HepG2 (cell line): ENCODE measurements around the gene FGA. TPM values are rescaled to one million over a fixed set of nuclear protein-coding genes. Genes with fewer than 3 reads are reported as not detected.

Source experiments
- ATAC-seq: fragments of 200-7000 bp; cut with Tn5 transposase; 3 replicates; pipeline ENCODE4 v1.9.1; 2020; ENCODE audit warnings: mild to moderate bottlenecking, moderate library complexity
- BruUV-seq: library from RNA; stranded (reverse); fragments of 400-500 nt; replicated peaks from 2 replicates; lab custom pipeline; 2021; lab: Mats Ljungman, UMichigan
- CTCF ChIA-PET: fragments of 300-600 bp; formaldehyde crosslinking; extraction: SDS; loops from one replicate; lab custom pipeline; 2021; ENCODE audit warnings: low total read pairs, inconsistent platforms, low intra/inter-chr PET ratio; lab: Yijun Ruan, JAX
- POLR2A ChIA-PET: fragments of 350-600 bp; sonication (Branson Sonifier 250); formaldehyde crosslinking; loops from one replicate; lab custom pipeline; 2020; ENCODE audit warnings: antibody characterized with exemption, inconsistent platforms; lab: Yijun Ruan, JAX
- DNase-seq: peaks from one replicate; pipeline ENCODE4 v3.0.0-alpha.2; 2015; ENCODE audit warnings: low spot score
- FAIRE-seq: peaks from 3 replicates; lab custom pipeline; 2011; peaks lifted over from hg19 to GRCh38; lab: Jason Lieb, UNC
- H2AFZ ChIP-seq: one replicate; pipeline ENCODE4 v1.6.1; 2011; ENCODE audit warnings: low read length, inconsistent platforms
- H3K27ac ChIP-seq: fragments of 300-600 bp; 3 replicates; pipeline ENCODE4 v1.8.0; 2011; ENCODE audit warnings: mixed run types, mild to moderate bottlenecking, mixed read lengths, low read length, inconsistent platforms; ENCODE audit not compliant: insufficient read depth; ENCODE audit errors: extremely low read length
- H3K27me3 ChIP-seq, 2 experiments: fragments of 200-600 bp in 1 of 2; 2 replicates in 1 of 2; 3 replicates in 1 of 2; pipeline versions ENCODE4 v1.6.0 to v1.8.0; 2011; ENCODE audit warnings: low read length in 2 of 2, mild to moderate bottlenecking in 2 of 2, moderate library complexity in 2 of 2, inconsistent platforms in 1 of 2; ENCODE audit not compliant: insufficient read depth in 2 of 2, control insufficient read depth in 1 of 2
- H3K36me3 ChIP-seq, 2 experiments: fragments of 200-600 bp in 1 of 2; replicated peaks in 1 of 2; 2 replicates in 1 of 2; 3 replicates in 1 of 2; pipeline versions ENCODE4 v1.5.1 to v1.8.0; 2011; ENCODE audit warnings: low read length in 2 of 2, inconsistent platforms in 1 of 2; ENCODE audit not compliant: insufficient read depth in 2 of 2, control insufficient read depth in 1 of 2
- H3K4me1 ChIP-seq: 2 replicates; pipeline ENCODE4 v1.5.1; 2012; ENCODE audit warnings: low read length, inconsistent platforms; ENCODE audit not compliant: insufficient read depth
- H3K4me2 ChIP-seq: 2 replicates; pipeline ENCODE4 v1.6.0; 2011; ENCODE audit warnings: low read depth, low read length, inconsistent platforms
- H3K4me3 ChIP-seq, 3 experiments: fragments of 200-600 bp in 1 of 3; sonication (generic), shearing (Covaris generic) in 1 of 3; replicated peaks in 1 of 3; 2 replicates each; pipeline ENCODE4 v1.5.1; 2011 to 2016; ENCODE audit warnings: low read length in 3 of 3, inconsistent platforms in 2 of 3, low read depth in 2 of 3, mild to moderate bottlenecking in 2 of 3, control low read depth in 1 of 3, mixed read lengths in 1 of 3; ENCODE audit not compliant: insufficient read depth in 1 of 3
- H3K79me2 ChIP-seq: one replicate; pipeline ENCODE4 v1.6.1; 2011; ENCODE audit warnings: low read length, inconsistent platforms; ENCODE audit not compliant: insufficient read depth
- H3K9ac ChIP-seq: 2 replicates; pipeline ENCODE4 v1.6.0; 2011; ENCODE audit warnings: mild to moderate bottlenecking, low read depth, low read length, inconsistent platforms; ENCODE audit not compliant: insufficient read depth
- H3K9me3 ChIP-seq: 2 replicates; pipeline ENCODE4 v1.5.1; 2012; ENCODE audit warnings: mild to moderate bottlenecking, low read length
- H4K20me1 ChIP-seq: 2 replicates; pipeline ENCODE4 v1.6.0; 2011; ENCODE audit warnings: inconsistent platforms, mild to moderate bottlenecking, low read length, moderate library complexity; ENCODE audit not compliant: insufficient read depth
- ARID2 ChIP-seq: sonication (generic); formaldehyde crosslinking; IDR thresholded peaks from 2 replicates; pipeline ENCODE4 v1.8.1; 2022; ENCODE audit warnings: mild to moderate bottlenecking, missing genetic modification reagents, borderline replicate concordance
- CAMTA2 ChIP-seq: sonication (generic); formaldehyde crosslinking; IDR thresholded peaks from 2 replicates; pipeline ENCODE4 v1.4.0; 2020; ENCODE audit warnings: mild to moderate bottlenecking, missing genetic modification reagents, borderline replicate concordance
- CCAR2 ChIP-seq: fragments of 200-400 bp; formaldehyde crosslinking; optimal IDR thresholded peaks from 2 replicates; pipeline ENCODE3; 2018; ENCODE audit warnings: low read depth, mild to moderate bottlenecking, low read length, moderate library complexity
- FUBP1 ChIP-seq: sonication (generic); formaldehyde crosslinking; IDR thresholded peaks from 2 replicates; pipeline ENCODE4 v1.5.1; 2020; ENCODE audit warnings: missing genetic modification reagents, mild to moderate bottlenecking, borderline replicate concordance
- GATAD2A ChIP-seq: IDR thresholded peaks from 2 replicates; pipeline ENCODE4 v1.6.1; 2016
- HNRNPUL1 ChIP-seq: fragments of 200-400 bp; formaldehyde crosslinking; IDR thresholded peaks from 2 replicates; pipeline ENCODE4 v1.6.1; 2017; ENCODE audit warnings: low read depth, mild to moderate bottlenecking, low read length, moderate library complexity
- IKZF5 ChIP-seq: IDR thresholded peaks from 2 replicates; pipeline ENCODE4 v1.6.1; 2018; ENCODE audit warnings: missing genetic modification reagents, mild to moderate bottlenecking, missing compliant biosample characterization
- MYC ChIP-seq: sonication (generic); formaldehyde crosslinking; IDR thresholded peaks from 2 replicates; pipeline ENCODE4 v1.9.0; 2021; ENCODE audit warnings: missing genetic modification reagents, borderline replicate concordance
- REPIN1 ChIP-seq: sonication (generic); formaldehyde crosslinking; IDR thresholded peaks from 2 replicates; pipeline ENCODE4 v1.8.0; 2022; ENCODE audit warnings: missing genetic modification reagents, low read depth, mild to moderate bottlenecking, borderline replicate concordance
- SP5 ChIP-seq: IDR thresholded peaks from 2 replicates; pipeline ENCODE4 v1.6.1; 2016; ENCODE audit warnings: low read depth, borderline replicate concordance
- STAT5B ChIP-seq: sonication (generic); formaldehyde crosslinking; IDR thresholded peaks from 2 replicates; pipeline ENCODE4 v1.4.0; 2020; ENCODE audit warnings: missing genetic modification reagents
- UBTF ChIP-seq: sonication (generic); formaldehyde crosslinking; IDR thresholded peaks from 2 replicates; pipeline ENCODE4 v1.4.0; 2020; ENCODE audit warnings: mild to moderate bottlenecking, missing genetic modification reagents
- ZNF557 ChIP-seq: sonication (generic); formaldehyde crosslinking; IDR thresholded peaks from 2 replicates; pipeline ENCODE4 v1.4.0; 2020; ENCODE audit warnings: missing genetic modification reagents
- WGBS: methylation state at CpG from one replicate; pipeline ENCODE4 v1.1.6; 2017; ENCODE audit warnings: low lambda C conversion rate; 5-methylcytosine and 5-hydroxymethylcytosine counted together
- in situ Hi-C: cut with HindIII; loops from 2 replicates; pipeline ENCODE4 v1.10.0; 2017; ENCODE audit warnings: low pct_unique_long_range_greater_than_20kb; ENCODE audit not compliant: extremely low pct_ligation_motif_present
- intact Hi-C: fragments of 100-400 bp; cut with micrococcal nuclease; formaldehyde crosslinking; loops from one replicate; pipeline ENCODE4 v1.10.0; 2022; ENCODE audit not compliant: unreplicated experiment
- polyA plus RNA-seq, 8 experiments: library from polyadenylated mRNA; depleted of rRNA in 3 of 8; stranded (reverse) in 7 of 8; unstranded in 1 of 8; fragments of >200 nt; fragmentation: Illumina TruSeq in 4 of 8; extraction: Trizol in 4 of 8; gene quantifications; 2 replicates each; pipeline versions ENCODE4 v1.2.1 to v1.2.3, GENCODE V29; 2011 to 2016; ENCODE audit warnings: low read depth in 4 of 8, missing spikeins in 1 of 8, mixed read lengths in 1 of 8; ENCODE audit not compliant: insufficient read depth in 1 of 8
- total RNA-seq, 5 experiments: library from RNA; depleted of rRNA; stranded (reverse); fragments of >200 nt; fragmentation: Illumina TruSeq; extraction: Trizol; gene quantifications; 2 replicates each; pipeline ENCODE4 v1.2.3, GENCODE V29; 2016; ENCODE audit warnings: low read depth in 1 of 5
- TF ChIP-seq, protein P1 (sequence below): IDR thresholded peaks from 2 replicates; pipeline ENCODE4 v1.6.1; 2016; ENCODE audit warnings: missing genetic modification reagents, missing compliant biosample characterization
- TF ChIP-seq, protein P2 (sequence below): sonication (generic); formaldehyde crosslinking; IDR thresholded peaks from 2 replicates; pipeline ENCODE4 v1.9.0; 2021; ENCODE audit warnings: missing genetic modification reagents, borderline replicate concordance

FGA gene
- total and polyA plus RNA-seq, 2 of the 13 experiments (the other 11 are each of a cell fraction or from before 2014, with no cell fraction given), result 640 to 1,523 TPM

DNA sequence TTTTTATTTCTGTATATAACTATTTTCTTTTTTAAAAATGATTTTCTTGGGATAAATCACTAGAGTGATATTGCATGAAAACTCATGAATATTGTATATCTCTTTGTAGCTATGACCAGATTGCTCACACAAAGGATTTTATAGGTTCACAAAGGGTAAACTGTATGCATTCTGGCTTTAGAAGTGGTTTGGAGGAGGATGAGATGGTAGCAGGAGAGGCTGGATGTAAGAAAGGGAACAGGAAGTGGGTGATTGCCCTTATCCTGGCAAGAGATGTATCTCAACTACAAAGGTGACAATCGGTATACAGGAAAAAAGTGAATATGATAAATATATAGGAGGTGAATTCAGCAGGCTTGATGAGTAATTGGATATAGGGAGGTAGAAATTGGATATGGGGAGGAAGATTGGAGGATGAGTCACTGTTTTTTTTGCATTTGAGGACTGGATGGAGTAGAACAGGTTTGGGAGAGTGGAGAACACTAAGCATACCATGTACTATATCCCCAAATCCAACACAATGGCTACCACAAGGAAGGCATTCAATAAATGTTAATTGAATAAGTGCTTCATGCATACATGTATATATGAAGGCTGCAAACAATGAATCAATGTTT, 12.0 kb upstream of the FGA start:
- ATAC-seq, result peak; percentile 8; the same call in 1 of the 3 replicates
- in situ Hi-C loops, result no loop called here
- TF ChIP-seq GATAD2A (CRISPR knock-in tag), result 0 out of 2 replicates have a peak, but pooled peaks have one; percentile 18
- TF ChIP-seq ARID2 (CRISPR knock-in tag), result 0 out of 2 replicates have a peak, but pooled peaks have one; percentile 20
- TF ChIP-seq HNRNPUL1, result no peak
- TF ChIP-seq, protein P1, sequence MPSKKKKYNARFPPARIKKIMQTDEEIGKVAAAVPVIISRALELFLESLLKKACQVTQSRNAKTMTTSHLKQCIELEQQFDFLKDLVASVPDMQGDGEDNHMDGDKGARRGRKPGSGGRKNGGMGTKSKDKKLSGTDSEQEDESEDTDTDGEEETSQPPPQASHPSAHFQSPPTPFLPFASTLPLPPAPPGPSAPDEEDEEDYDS (CRISPR knock-in tag), result no peak
- no peak for TF ChIP-seq STAT5B (CRISPR knock-in tag)
- TF ChIP-seq MYC (CRISPR knock-in tag), result no peak
- no peak for TF ChIP-seq FUBP1 (CRISPR knock-in tag)
- no peak for TF ChIP-seq UBTF (CRISPR knock-in tag)
- TF ChIP-seq SP5, result no peak
- TF ChIP-seq REPIN1 (CRISPR knock-in tag), result 0 out of 2 replicates have a peak, but pooled peaks have one; percentile 43
- no peak for TF ChIP-seq CAMTA2 (CRISPR knock-in tag)
- no peak for TF ChIP-seq CCAR2
- TF ChIP-seq IKZF5 (CRISPR knock-in tag), result no peak
- TF ChIP-seq, protein P2, sequence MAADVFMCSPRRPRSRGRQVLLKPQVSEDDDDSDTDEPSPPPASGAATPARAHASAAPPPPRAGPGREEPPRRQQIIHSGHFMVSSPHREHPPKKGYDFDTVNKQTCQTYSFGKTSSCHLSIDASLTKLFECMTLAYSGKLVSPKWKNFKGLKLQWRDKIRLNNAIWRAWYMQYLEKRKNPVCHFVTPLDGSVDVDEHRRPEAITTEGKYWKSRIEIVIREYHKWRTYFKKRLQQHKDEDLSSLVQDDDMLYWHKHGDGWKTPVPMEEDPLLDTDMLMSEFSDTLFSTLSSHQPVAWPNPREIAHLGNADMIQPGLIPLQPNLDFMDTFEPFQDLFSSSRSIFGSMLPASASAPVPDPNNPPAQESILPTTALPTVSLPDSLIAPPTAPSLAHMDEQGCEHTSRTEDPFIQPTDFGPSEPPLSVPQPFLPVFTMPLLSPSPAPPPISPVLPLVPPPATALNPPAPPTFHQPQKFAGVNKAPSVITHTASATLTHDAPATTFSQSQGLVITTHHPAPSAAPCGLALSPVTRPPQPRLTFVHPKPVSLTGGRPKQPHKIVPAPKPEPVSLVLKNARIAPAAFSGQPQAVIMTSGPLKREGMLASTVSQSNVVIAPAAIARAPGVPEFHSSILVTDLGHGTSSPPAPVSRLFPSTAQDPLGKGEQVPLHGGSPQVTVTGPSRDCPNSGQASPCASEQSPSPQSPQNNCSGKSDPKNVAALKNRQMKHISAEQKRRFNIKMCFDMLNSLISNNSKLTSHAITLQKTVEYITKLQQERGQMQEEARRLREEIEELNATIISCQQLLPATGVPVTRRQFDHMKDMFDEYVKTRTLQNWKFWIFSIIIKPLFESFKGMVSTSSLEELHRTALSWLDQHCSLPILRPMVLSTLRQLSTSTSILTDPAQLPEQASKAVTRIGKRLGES (CRISPR knock-in tag), result no peak
- no peak for TF ChIP-seq ZNF557 (CRISPR knock-in tag)

More for the DNA sequence above, 12.0 kb upstream of the FGA start:
- Histone ChIP-seq H3K4me3 (no peak overlapping the region), H3K27ac (peak overlapping the region; percentile 0), H4K20me1 (no peaks in the 10 kb centered on the region; the same call in 1 of the 2 replicates), H3K36me3 (peaks cover 0 to 24% of the 10 kb centered on the region in 2 experiments; a peak in 3 of 5 replicates), H3K9ac (no peak overlapping the region), H3K4me1 (peaks cover 87% of the 10 kb centered on the region), H3K9me3 (no peaks in the 10 kb centered on the region), H3K79me2 (peaks cover 4% of the 10 kb centered on the region), H3K27me3 (no peaks in the 10 kb centered on the region), H3K4me2 (no peak overlapping the region), H2AFZ (no peak overlapping the region)
- no TSS peak for BruUV-seq
- intact Hi-C loops, result no loop called here
- CTCF ChIA-PET, result no interaction called here
- 80% methylated on average over 1 of the region's 1 CpG for WGBS
- DNase-seq (no peak), FAIRE-seq (no peak)
- POLR2A ChIA-PET, result interaction anchor here (0.9 to 15.2 kb wide), 10 partner anchors 10 to 43 kb away, joined by 3 to 468 read pairs (median 15); partner anchors contain the start of genes FGA, FGB and FGG
